Pons (tissue), 1 donor: Measurements from ENCODE around the gene CORO6.

Experiments
- DNase-seq: peaks from one replicate; pipeline ENCODE4 v3.0.0-alpha.2; 2016; ENCODE audit warnings: low spot score

CORO6 gene

GRCh38 chr17:29577001-29577370 lies 45.7 kb downstream of the CORO6 start:
- no peak for DNase-seq

- DNase-seq, result no peak
Observed at GRCh38 chr17:29576214-29577000, 46.3 kb downstream of the CORO6 start.

- DNase-seq, result no peak
Observed at GRCh38 chr17:29575511-29576213, 47.0 kb downstream of the CORO6 start.

GRCh38 chr17:29574732-29575510 lies 47.8 kb downstream of the CORO6 start:
- no peak for DNase-seq

GRCh38 chr17:29573871-29574731 lies 48.6 kb downstream of the CORO6 start:
- DNase-seq, result no peak

GRCh38 chr17:29573558-29573869 lies 49.2 kb downstream of the CORO6 start:
- DNase-seq, result no peak

- no peak for DNase-seq
Observed at GRCh38 chr17:29572691-29573557, 49.8 kb downstream of the CORO6 start.

- DNase-seq, result no peak
Observed at GRCh38 chr17:29571883-29572681, 50.6 kb downstream of the CORO6 start.

- DNase-seq, result no peak
Observed at GRCh38 chr17:29571486-29571882, 51.2 kb downstream of the CORO6 start.

GRCh38 chr17:29570521-29570920 lies 52.2 kb downstream of the CORO6 start:
- DNase-seq, result no peak

- DNase-seq, result no peak
Observed at GRCh38 chr17:29569245-29569950, 53.3 kb downstream of the CORO6 start.

- DNase-seq, result no peak
Observed at GRCh38 chr17:29568331-29569244, 54.1 kb downstream of the CORO6 start, which contains the start of gene TP53I13. Gene TP53I13, plus strand, starts transcription at chr17:29568701. Its CDS starts 58 bp downstream, at chr17:29568759.

GRCh38 chr17:29567554-29568330 lies 55.0 kb downstream of the CORO6 start:
- no peak for DNase-seq

GRCh38 chr17:29567304-29567553 lies 55.5 kb downstream of the CORO6 start:
- no peak for DNase-seq

- DNase-seq, result no peak
Observed at GRCh38 chr17:29566473-29567303, 56.0 kb downstream of the CORO6 start, which contains the start of gene ABHD15. Gene ABHD15, minus strand, starts transcription at chr17:29567037. Its CDS starts 71 bp downstream, at chr17:29566966.

- no peak for DNase-seq
Observed at GRCh38 chr17:29565643-29566472, 56.9 kb downstream of the CORO6 start.
